Breast epithelium (tissue), 3 donors: ENCODE data around the gene CLRN1.

ENCODE experiments used
- POLR2A ChIP-seq: fragments of 450-650 bp; IDR thresholded peaks from one replicate; pipeline ENCODE4 v1.6.1; 2016; ENCODE audit warnings: antibody characterized with exemption, mild to moderate bottlenecking, moderate library complexity
- TF ChIP-seq, protein P1 (sequence below), 3 donors: fragments of 450-650 bp; IDR thresholded peaks; one replicate each; pipeline ENCODE4 v1.5.1; 2016 to 2017; ENCODE audit warnings: antibody characterized with exemption in 3 of 3, mild to moderate bottlenecking in 3 of 3, moderate library complexity in 3 of 3

DNA sequence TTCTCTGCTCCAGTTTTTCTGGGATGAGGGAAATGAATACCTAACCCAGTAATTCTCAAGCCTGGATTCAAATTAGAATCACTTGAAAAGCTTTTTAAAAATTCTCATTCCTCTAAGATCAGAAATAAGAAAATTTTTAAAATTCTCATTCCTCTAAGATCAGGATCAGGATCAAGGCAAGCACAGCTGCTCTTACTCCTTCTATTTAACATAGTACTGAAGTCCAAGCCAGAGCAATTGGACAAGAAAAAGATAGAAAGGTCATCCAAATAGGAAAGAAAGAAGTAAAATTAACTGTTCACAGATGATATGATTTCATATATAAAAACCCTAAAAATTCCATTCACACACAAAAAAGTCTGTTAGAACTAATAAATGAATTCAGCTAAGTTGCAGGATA is 24.2 kb upstream of the CLRN1 start:
- TF ChIP-seq, protein P1, sequence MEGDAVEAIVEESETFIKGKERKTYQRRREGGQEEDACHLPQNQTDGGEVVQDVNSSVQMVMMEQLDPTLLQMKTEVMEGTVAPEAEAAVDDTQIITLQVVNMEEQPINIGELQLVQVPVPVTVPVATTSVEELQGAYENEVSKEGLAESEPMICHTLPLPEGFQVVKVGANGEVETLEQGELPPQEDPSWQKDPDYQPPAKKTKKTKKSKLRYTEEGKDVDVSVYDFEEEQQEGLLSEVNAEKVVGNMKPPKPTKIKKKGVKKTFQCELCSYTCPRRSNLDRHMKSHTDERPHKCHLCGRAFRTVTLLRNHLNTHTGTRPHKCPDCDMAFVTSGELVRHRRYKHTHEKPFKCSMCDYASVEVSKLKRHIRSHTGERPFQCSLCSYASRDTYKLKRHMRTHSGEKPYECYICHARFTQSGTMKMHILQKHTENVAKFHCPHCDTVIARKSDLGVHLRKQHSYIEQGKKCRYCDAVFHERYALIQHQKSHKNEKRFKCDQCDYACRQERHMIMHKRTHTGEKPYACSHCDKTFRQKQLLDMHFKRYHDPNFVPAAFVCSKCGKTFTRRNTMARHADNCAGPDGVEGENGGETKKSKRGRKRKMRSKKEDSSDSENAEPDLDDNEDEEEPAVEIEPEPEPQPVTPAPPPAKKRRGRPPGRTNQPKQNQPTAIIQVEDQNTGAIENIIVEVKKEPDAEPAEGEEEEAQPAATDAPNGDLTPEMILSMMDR (IDR thresholded peaks at IDR 0.05), result no peak
- no peak for TF ChIP-seq POLR2A
